Esophagus (tissue), 2 donors: ENCODE measurements around the gene FBXO34. TPM values are rescaled to one million over a fixed set of nuclear protein-coding genes. Genes with fewer than 3 reads are reported as not detected.

Experiments used
- H3K27ac ChIP-seq, 2 donors: one replicate each; pipeline ENCODE4 v1.5.1; 2013; ENCODE audit warnings: low read depth in 2 of 2, mild to moderate bottlenecking in 2 of 2, inconsistent platforms in 1 of 2, low read length in 1 of 2, moderate library complexity in 1 of 2
- H3K27me3 ChIP-seq, 2 donors: one replicate each; pipeline ENCODE4 v1.6.1; 2013; ENCODE audit warnings: low read length in 2 of 2, control low read depth in 1 of 2, mild to moderate bottlenecking in 1 of 2; ENCODE audit not compliant: insufficient read depth in 2 of 2, control insufficient read depth in 1 of 2
- H3K36me3 ChIP-seq, 2 donors: one replicate each; pipeline ENCODE4 v1.6.1; 2013; ENCODE audit warnings: low read length in 1 of 2; ENCODE audit not compliant: control insufficient read depth in 2 of 2, insufficient read depth in 2 of 2
- H3K4me1 ChIP-seq, 2 donors: one replicate each; pipeline ENCODE4 v1.6.1; 2013; ENCODE audit warnings: low read length in 1 of 2; ENCODE audit not compliant: control insufficient read depth in 2 of 2, insufficient read depth in 2 of 2
- H3K4me3 ChIP-seq, 2 donors: one replicate each; pipeline ENCODE4 v1.5.1; 2013; ENCODE audit warnings: low read length in 2 of 2, mild to moderate bottlenecking in 2 of 2, low read depth in 1 of 2, moderate library complexity in 1 of 2
- H3K9me3 ChIP-seq, 2 donors: one replicate each; pipeline ENCODE4 v1.6.1; 2013; ENCODE audit warnings: mild to moderate bottlenecking in 2 of 2, low read depth in 1 of 2, low read length in 1 of 2, moderate library complexity in 1 of 2; ENCODE audit not compliant: control insufficient read depth in 2 of 2, insufficient read depth in 1 of 2
- WGBS, 2 donors: extraction: QIAGEN DNeasy Blood & Tissue Kit; methylation state at CpG; one replicate each; pipeline ENCODE4 v1.1.7; 2013; 5-methylcytosine and 5-hydroxymethylcytosine counted together
- polyA plus RNA-seq, 2 donors: library from polyadenylated mRNA; stranded (reverse); fragments of 200-250 nt; gene quantifications; one replicate each; pipeline ENCODE4 v1.2.3, GENCODE V29; 2013
- donor health status: healthy with polysubstance abuse.
- donor health status: Bipolar disorder and iron deficiency.

Gene FBXO34
- polyA plus RNA-seq, 2 donors, result 24.3 to 36.8 TPM

- WGBS, 2 donors, result 77 to 82% methylated on average over 5 of the region's 5 CpGs
- H3K4me3 ChIP-seq, result no peak overlapping the region
- H3K4me1 ChIP-seq, result no peaks in the 10 kb centered on the region
- H3K9me3 ChIP-seq, result no peaks in the 10 kb centered on the region
- H3K27me3 ChIP-seq, result no peaks in the 10 kb centered on the region
- no peak overlapping the region for H3K27ac ChIP-seq
- H3K36me3 ChIP-seq, result peaks cover 0 to 3% of the 10 kb centered on the region in 2 donors
These were observed 127.5 kb downstream of the FBXO34 start for GRCh38 chr14:55398679-55399078.

DNA sequence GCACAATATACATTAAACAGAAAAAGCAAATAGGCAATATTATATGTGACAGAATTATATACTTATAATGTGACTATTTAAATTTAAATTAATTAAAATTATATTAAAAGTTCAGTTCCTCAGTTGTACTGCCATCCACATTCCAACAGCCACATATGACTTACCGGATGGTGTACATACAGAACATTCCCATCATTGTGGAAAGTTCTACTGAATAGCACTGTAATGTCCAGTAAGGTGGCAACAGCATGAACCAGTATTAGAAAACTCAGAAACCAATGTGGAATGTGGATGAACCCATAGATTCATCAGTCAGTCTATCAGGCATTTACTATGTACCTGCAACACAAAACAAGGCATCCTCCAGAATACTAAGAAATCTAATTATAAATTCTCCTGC is 128.0 kb downstream of the FBXO34 start:
- peaks cover 0 to 3% of the 10 kb centered on the region in 2 donors for H3K36me3 ChIP-seq
- no peak overlapping the region for H3K4me3 ChIP-seq
- H3K9me3 ChIP-seq, result no peaks in the 10 kb centered on the region
- 90 to 96% methylated on average over 1 of the region's 1 CpG for WGBS, 2 donors
- no peaks in the 10 kb centered on the region for H3K4me1 ChIP-seq
- no peaks in the 10 kb centered on the region for H3K27me3 ChIP-seq
- no peak overlapping the region for H3K27ac ChIP-seq

GRCh38 chr14:55399852-55400251 is 128.6 kb downstream of the FBXO34 start:
- peaks cover 0 to 3% of the 10 kb centered on the region in 2 donors for H3K36me3 ChIP-seq
- H3K27ac ChIP-seq, result no peak overlapping the region
- 67 to 75% methylated on average over 2 of the region's 2 CpGs for WGBS, 2 donors
- H3K4me3 ChIP-seq, result no peak overlapping the region
- no peaks in the 10 kb centered on the region for H3K27me3 ChIP-seq
- H3K4me1 ChIP-seq, result no peaks in the 10 kb centered on the region
- no peaks in the 10 kb centered on the region for H3K9me3 ChIP-seq

DNA sequence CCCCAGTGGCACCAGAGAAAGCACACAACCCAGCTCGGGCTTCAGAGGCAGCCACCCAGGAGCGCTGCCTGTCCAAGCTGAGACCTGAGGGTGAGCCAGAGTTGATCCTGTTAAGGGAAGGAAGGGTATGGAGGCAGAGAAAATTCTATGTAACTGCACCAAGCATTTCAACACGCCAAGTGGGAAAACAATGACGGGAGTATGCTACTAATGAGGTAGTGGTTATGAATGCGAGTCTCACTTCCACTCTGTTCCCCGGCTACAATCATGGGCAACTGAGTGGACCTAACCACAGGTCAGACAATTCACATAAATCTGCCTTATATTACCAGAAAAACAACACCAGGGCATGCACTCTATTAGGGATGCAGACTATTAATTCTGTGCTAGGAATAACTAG is 130.5 kb downstream of the FBXO34 start:
- WGBS, 2 donors, result 88 to 90% methylated on average over 6 of the region's 6 CpGs
- Histone ChIP-seq H3K27ac (no peak overlapping the region), H3K4me3 (no peak overlapping the region), H3K4me1 (no peaks in the 10 kb centered on the region), H3K27me3 (no peaks in the 10 kb centered on the region), H3K36me3 (no peaks in the 10 kb centered on the region), H3K9me3 (no peaks in the 10 kb centered on the region)

Other genes with a start within 250 kb of the FBXO34 start
- 1 to 10 TPM; 2.2 to 2.5 TPM for gene WDHD1, start 244.3 kb upstream of the FBXO34 start, polyA plus RNA-seq
- gene SOCS4, start 244.2 kb upstream of the FBXO34 start, polyA plus RNA-seq, result 1 to 10 TPM; 3.0 to 3.4 TPM
- 10 to 100 TPM; 25.4 to 35.8 TPM for gene MAPK1IP1L, start 219.8 kb upstream of the FBXO34 start, polyA plus RNA-seq
- 100 to 1,000 TPM; 412 to 630 TPM for gene LGALS3, start 142.2 kb upstream of the FBXO34 start, polyA plus RNA-seq
- 1 to 10 TPM; 1.4 to 6.0 TPM for gene DLGAP5, start 79.8 kb upstream of the FBXO34 start, polyA plus RNA-seq
- gene ATG14, start 140.4 kb downstream of the FBXO34 start, polyA plus RNA-seq, result 1 to 10 TPM; 4.2 to 5.8 TPM
- gene TBPL2, start 169.2 kb downstream of the FBXO34 start, polyA plus RNA-seq, result not detected